Stimulated activated naive CD8-positive, alpha-beta T cell treated with anti-CD3 and anti-CD28 coated beads, Interleukin-15, Interleukin-2, amounts not matched to agents 100 U/mL and 50 U/mL, for 24 hours (primary cell): ENCODE data around the gene KRTAP12-1.
"Not testable (repeated sequence)": the region's sequence is repeated elsewhere in the genome, so short reads cannot be mapped to it uniquely, and the experiment has no call there.

Experiments
- ATAC-seq: fragments of 150-1000 bp; cut with Tn5 transposase; one replicate; pipeline ENCODE4 v1.10.0; 2021
- DNase-seq: peaks from one replicate; pipeline ENCODE4 v3.0.0; 2021

The KRTAP12-1 gene

GRCh38 chr21:44697811-44698734, 16.1 kb upstream of the KRTAP12-1 start:
- no peak for DNase-seq
- ATAC-seq: no peak

DNA sequence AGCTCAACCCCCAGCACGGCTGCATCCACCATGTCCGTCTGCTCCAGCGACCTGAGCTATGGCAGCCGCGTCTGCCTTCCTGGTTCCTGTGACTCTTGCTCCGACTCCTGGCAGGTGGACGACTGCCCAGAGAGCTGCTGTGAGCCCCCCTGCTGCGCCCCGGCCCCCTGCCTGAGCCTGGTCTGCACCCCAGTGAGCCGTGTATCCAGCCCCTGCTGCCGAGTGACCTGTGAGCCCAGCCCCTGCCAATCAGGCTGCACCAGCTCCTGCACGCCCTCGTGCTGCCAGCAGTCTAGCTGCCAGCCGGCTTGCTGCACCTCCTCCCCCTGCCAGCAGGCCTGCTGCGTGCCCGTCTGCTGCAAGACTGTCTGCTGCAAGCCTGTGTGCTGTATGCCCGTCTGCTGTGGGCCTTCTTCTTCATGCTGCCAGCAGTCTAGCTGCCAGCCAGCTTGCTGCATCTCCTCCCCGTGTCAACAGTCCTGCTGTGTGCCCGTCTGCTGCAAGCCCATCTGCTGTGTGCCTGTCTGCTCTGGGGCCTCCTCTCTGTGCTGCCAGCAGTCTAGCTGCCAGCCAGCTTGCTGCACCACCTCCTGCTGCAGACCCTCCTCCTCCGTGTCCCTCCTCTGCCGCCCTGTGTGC, 15.3 kb upstream of the KRTAP12-1 start, which contains the start of gene KRTAP10-12:
TSS of gene KRTAP10-12 (plus strand) at position 1 of the 639 bp plus-strand sequence. CDS start at position 31, 30 bp downstream.
- ATAC-seq, DNase-seq: not testable (repeated sequence)

- ATAC-seq: no peak
- DNase-seq: no peak
These were observed 14.6 kb upstream of the KRTAP12-1 start for GRCh38 chr21:44696572-44696971.

- ATAC-seq: no peak
- DNase-seq: no peak
These were observed 13.7 kb upstream of the KRTAP12-1 start for GRCh38 chr21:44695641-44696040.

GRCh38 chr21:44695184-44695583, 13.2 kb upstream of the KRTAP12-1 start:
- DNase-seq (no peak), ATAC-seq (no peak)

DNA sequence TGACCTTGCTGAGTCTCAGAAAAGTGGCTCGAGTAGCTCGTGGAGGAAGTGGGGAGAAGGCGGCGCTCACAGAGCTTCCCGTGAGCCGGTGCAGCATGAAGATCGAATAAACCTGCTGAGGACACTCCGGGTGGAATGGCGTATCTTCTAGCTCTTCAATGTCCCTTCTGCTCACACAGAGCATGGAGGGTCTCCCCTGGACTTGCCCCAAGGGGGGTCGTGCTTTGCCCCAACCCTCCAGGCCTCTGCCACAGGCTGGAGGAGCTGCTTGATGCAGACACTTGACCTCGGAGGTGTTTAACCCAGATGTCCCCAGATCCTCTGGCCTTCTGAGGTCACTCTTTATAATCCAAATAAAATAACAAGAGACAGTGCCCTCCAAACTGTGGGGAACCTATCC, 12.8 kb upstream of the KRTAP12-1 start:
- DNase-seq: no peak

DNA sequence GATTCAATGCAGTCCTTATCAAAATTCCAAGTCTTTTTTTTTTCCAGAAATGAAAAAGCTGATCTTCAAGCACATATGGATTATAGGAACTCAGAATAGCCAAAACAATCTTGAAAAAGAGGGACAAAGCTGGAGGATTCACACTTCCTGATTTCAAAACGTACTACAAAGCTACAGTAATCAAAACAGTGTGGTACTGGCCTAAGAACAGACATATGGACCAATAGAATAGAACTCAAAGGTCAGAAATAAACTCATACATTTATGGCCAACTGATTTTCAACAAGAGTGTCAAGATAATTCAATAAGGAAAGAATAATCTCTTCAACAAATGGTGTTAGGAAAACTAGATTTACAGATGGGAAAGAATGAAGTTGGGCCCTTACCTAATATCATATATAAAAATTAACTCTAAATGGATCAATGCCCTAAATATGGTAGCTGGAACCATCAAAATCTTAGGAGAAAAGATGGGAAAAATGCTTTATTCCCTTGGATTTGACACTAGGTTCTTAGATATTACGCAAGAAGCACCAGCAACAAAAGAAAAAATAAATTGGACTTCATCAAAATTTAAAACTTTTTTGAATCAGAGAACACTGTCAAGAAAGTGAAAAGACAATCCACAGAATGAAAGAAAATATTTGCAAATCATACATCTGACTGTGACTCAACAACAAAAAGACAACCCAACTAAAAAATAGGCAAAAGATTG, 11.0 kb upstream of the KRTAP12-1 start:
- DNase-seq: no peak
- ATAC-seq: no peak

More for the DNA sequence above, 12.8 kb upstream of the KRTAP12-1 start:
- ATAC-seq: no peak

GRCh38 chr21:44691686-44692085, 9.7 kb upstream of the KRTAP12-1 start:
- no peak for DNase-seq
- ATAC-seq: no peak

DNA sequence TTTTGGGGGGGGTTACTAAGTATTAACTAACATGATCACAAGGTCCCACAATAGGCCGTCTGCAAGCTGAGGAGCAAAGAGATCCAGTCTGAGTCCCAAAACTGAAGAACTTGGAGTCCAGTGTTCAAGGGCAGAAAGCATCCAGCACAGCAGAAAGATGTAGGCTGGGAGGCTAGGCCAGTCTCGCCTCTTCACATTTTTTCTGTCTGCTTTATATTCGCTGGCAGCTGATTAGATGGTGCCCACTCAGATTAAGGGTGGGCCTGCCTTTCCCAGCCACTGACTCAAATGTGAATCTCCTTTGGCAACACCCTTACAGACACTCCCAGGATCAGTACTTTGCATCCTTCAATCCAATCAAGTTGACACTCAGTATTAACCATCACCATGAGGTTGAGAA, 7.8 kb upstream of the KRTAP12-1 start:
- ATAC-seq, DNase-seq: not testable (repeated sequence)

DNA sequence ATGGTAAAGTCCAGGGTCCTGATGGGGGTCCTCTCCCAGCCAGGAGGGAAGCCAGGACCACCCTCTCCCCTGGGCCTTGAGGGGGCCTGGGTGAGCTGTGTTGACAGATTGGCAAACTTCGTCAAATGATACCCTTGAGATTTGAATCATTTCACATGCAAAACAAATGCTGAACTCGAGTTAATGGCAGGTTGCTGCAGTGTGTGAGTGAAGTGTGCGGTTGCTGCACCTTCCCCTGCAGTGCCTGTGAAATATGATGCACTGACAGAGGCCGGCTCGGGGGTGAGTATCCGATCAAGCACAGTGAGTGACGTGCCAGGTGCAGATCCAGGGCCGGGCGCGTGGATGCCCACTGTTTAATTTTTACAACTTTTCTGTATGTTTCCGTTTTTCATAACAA, 5.7 kb upstream of the KRTAP12-1 start:
- ATAC-seq (no peak), DNase-seq (no peak)

- ATAC-seq (no peak), DNase-seq (no peak)
These were observed 5.0 kb upstream of the KRTAP12-1 start for GRCh38 chr21:44686843-44687561.

GRCh38 chr21:44686000-44686781, 4.2 kb upstream of the KRTAP12-1 start:
- DNase-seq (no peak), ATAC-seq (peak; percentile 58)

- ATAC-seq, DNase-seq: not testable (repeated sequence)
These were observed 3.1 kb upstream of the KRTAP12-1 start for GRCh38 chr21:44685050-44685449.

DNA sequence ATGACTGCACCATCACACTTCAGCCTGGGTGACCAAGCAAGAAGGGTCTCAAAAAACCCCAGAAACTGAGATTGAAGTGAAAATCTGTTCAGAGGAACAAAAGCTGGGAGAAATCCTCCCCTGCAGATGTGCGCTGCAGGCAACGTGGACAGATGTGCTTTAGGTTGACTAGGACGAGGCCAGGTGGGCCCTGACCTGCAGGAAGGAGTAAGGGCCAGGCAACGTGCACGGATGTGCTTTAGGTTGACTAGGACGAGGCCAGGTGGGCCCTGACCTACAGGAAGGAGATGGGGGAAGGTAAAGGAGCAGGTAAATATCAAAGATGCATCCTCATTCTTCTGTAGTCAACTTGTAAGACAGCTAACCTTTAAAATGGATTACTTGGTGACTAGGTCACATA, 2.5 kb upstream of the KRTAP12-1 start:
- no peak for ATAC-seq

DNA sequence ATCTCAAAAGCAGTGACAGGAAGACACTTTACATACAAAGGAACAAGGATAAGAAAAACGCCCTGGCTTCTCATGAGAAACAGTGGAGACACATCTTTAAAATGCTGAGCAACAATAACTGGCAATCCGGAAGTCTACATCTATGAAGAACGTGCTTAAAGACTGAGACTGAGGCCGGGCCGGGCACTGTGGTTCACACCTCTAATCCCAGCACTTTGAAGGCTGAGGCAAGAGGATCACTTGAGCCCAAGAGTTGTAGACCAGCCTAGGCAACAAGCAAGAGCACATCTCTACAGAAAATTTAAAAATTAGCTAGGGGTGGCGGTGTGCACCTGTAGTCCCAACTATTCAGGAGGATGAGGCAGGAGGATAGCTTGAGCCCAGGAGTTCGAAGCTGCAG, 2.1 kb upstream of the KRTAP12-1 start:
- ATAC-seq: no peak
- DNase-seq: no peak

More for the DNA sequence above, 2.5 kb upstream of the KRTAP12-1 start:
- no peak for DNase-seq

DNA sequence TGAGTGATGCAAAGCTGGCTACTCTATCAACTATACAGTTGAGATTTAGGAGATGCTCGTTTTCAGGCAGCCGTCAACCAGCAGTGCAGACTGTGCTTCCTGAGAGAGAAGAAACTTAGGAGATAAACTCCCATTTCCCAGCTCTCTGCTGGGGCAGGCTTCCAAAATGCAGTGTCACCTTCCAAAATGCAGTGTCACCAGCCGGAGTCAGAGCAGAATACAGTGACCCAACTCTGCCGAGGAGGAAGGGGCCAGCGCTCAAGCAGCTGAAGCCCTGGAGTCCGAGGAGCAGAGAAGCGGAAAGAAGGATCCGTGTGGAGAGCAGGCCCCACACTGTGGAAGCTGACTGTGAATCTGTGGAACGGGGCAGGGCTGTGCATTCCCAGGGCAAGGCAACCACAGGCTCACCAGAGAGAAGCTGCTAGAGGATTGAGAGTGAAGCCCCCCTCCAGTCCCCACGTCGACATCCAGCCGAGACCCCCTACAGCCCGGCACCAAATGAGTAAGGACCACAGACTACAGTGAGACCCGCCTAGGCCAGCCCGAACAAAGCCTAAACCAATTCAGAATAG, 703 bp upstream of the KRTAP12-1 start:
- DNase-seq (no peak), ATAC-seq (no peak)

GRCh38 chr21:44681152-44681551, 811 bp downstream of the KRTAP12-1 start:
- DNase-seq (no peak), ATAC-seq (no peak)

DNA sequence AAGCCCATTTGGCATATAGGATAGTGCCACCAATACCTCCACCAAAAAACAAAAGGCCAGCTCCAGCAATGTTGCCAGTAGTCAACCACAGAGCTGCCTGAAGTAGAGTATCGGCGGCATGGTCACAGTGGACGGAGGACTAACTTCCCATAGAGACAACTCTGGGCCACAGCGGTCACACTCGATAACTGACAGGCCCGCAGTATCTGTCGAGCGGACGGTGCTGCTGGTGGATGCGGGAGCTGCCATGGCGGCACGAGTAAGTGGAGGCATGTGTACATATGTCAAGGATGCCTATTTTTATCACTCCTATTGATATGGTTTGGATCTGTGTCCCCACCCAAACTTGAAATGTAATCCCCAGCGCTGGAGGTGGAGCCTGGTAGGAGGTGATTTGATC, 4.1 kb downstream of the KRTAP12-1 start:
- no peak for ATAC-seq
- no peak for DNase-seq

DNA sequence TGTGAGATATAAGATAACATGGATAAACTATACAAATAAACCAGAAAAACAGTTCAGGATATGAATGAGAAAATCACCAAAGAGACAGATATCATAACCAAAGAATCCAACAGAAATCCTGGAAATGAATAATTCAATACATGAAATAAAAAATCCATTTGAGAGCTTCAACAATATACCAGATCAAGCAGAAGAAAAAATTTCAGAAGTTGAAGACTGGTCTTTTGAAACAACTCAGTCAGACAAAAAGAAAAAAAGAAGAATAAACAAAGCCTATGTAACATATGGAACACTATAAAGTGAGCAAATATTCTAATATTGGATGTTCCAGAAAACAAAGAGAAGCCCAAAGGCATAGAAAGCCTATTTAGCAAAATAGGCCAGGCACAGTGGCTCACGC, 10.1 kb downstream of the KRTAP12-1 start:
- DNase-seq: no peak
- ATAC-seq: no peak

GRCh38 chr21:44670642-44671432, 11.1 kb downstream of the KRTAP12-1 start:
- ATAC-seq (no peak), DNase-seq (no peak)
